Measurements from ENCODE around the gene SUCO.
A peak's percentile ranks its signal among the peaks of the same experiment; 100 is the strongest.
"Not testable (repeated sequence)": the region's sequence is repeated elsewhere in the genome, so short reads cannot be mapped to it uniquely, and the experiment has no call there.

Gene SUCO, protein sequence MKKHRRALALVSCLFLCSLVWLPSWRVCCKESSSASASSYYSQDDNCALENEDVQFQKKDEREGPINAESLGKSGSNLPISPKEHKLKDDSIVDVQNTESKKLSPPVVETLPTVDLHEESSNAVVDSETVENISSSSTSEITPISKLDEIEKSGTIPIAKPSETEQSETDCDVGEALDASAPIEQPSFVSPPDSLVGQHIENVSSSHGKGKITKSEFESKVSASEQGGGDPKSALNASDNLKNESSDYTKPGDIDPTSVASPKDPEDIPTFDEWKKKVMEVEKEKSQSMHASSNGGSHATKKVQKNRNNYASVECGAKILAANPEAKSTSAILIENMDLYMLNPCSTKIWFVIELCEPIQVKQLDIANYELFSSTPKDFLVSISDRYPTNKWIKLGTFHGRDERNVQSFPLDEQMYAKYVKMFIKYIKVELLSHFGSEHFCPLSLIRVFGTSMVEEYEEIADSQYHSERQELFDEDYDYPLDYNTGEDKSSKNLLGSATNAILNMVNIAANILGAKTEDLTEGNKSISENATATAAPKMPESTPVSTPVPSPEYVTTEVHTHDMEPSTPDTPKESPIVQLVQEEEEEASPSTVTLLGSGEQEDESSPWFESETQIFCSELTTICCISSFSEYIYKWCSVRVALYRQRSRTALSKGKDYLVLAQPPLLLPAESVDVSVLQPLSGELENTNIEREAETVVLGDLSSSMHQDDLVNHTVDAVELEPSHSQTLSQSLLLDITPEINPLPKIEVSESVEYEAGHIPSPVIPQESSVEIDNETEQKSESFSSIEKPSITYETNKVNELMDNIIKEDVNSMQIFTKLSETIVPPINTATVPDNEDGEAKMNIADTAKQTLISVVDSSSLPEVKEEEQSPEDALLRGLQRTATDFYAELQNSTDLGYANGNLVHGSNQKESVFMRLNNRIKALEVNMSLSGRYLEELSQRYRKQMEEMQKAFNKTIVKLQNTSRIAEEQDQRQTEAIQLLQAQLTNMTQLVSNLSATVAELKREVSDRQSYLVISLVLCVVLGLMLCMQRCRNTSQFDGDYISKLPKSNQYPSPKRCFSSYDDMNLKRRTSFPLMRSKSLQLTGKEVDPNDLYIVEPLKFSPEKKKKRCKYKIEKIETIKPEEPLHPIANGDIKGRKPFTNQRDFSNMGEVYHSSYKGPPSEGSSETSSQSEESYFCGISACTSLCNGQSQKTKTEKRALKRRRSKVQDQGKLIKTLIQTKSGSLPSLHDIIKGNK (N-terminal part only)

DNA sequence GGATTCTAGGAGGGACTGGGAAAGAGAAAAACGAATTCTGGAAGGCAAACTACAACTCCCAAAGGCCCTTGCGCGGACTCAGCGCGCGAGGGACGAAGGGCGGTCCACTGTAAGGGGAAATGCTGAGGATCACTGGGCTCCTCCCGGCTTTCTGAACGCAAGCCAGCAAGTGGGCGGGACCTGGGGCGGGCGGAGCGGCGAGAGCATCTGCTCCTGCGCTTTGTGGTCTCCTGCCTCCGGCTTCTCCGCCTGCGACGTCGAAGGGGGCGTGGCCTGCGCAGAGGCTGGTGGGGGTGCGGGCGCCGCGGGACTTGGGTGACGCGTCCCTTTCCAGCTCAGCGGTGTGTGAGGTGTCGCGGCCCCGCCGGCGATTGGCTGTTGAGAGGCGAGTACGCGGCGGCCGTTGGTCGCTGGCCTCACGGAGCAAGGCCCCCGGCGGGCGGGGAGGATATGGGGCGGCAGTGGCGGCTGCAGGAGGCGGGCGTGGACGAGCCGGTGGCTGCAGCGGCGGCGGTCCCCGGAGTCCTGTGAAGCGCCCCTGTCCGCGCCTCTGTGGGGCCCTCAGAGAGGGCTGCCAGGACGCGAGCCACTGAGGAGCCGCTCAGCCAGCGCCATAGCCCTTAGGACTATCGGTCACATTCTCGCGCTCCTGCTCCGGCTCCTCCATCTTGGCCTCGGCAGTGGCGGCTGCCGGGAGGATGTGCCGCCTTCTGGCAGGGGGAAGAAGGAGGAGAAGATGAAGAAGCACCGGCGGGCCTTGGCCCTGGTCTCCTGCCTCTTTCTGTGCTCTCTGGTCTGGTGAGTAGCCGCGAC lies at the start of gene SUCO:
SUCO (plus strand) TSS at position 451 of the 813 bp plus-strand sequence; CDS start at position 737, 286 bp downstream.
- peak; percentile 99 for DNase-seq

DNA sequence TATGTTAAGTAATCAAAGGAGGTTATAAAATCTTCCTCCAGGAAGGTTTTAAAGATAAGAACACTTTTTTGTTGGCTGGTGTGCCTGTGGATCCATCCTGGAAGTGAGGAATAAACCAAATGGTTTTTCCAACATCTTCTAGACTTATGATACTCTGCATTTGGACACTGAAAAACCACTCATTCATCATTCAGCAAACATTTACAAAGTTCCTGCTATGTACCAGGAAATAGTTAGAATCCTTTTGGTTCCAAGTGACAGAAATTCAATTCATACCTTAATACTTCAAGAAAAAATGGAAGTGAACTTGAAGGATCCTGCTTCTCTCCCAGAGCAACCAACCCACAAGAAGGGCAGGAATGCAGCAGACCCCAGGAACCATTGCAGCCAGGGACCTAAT lies 49.5 kb upstream of the SUCO start:
- DNase-seq = no peak

DNA sequence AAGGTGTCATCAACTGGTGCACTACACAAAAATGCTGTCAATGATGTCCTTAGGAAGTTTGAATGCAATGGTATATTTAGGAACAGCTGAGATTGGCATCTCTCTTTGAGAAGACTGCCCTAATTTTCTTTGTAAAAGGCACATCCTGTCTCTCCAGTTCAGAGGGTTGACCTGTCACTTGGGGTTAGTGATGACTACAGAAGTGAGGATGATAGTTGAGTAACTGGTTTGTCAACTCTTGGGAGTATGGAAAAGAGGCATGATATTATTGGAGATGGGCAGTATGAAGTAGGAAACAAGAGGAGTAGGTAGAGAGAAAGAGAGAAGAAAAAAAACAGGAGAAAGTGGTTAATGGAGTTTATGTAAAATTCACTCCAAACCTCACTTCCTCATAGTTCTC lies 48.7 kb upstream of the SUCO start:
- DNase-seq = peak; percentile 15

DNA sequence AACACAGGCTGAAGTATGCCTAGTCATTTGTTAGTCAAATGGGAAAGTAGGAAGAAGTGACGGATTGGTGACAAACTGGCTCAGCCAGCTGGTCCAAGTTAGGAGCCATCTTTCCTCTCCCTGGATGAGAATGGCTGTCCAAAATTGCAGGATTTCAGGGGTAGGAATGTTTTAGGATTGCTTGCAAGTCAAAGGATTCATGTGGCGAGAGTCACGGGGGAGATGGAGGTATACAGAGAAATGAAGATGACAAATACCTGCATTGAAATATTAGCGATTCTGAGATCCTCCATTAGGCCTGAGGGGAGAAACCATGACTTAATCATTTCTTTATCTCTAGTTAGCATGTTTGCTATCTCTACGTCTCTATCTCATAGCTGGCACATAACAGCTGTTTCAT lies 47.3 kb upstream of the SUCO start:
- DNase-seq = no peak

DNA sequence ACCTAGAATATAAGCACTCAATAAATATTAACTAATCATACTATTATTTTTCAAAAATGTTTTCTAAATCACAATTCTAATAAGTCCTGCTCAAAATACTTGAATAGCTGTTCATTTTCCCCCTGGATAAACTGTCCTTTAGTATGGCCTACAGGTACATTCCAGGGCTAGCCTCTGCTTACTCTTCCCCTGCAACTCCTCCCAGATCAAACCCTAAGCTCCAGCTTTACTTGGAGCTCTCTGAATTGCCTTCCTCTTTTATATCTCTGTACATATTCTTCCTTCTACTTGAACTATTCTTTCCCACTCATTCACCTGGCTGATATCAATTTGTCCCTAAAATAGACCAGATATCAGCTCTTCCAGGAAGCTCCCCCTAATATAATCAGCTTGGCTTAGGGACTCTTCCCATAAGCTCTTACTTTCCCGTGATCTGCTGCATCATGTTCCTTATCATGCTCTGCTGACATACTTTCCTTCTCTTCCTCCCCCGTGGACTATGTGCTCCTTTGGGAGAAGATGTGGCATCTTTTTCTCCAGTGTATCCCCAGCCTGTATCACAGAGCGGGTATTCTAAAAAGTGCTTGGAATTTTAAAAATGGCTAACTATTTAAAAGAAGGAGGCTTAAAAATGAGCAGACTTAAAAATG lies 46.0 kb upstream of the SUCO start:
- DNase-seq = no peak

DNA sequence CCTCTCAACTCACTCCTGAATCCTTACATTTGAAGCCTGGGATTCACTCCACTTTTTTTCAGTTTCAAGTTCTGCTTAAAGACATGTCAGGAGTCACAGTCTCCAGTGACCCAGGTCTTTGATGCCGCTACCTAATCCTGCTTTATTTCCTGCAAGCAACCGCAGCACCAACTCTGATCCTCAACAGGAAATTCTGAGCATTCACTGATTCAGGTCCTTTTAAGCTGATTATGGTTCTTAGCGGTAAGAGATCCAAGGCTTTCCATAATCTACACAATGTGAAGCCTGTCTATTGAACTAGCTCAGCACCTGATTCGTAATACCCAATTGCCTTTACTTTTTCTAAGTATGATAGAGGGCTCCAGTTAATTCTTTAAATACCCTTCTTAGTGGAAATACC lies 45.4 kb upstream of the SUCO start:
- DNase-seq = peak; percentile 48

DNA sequence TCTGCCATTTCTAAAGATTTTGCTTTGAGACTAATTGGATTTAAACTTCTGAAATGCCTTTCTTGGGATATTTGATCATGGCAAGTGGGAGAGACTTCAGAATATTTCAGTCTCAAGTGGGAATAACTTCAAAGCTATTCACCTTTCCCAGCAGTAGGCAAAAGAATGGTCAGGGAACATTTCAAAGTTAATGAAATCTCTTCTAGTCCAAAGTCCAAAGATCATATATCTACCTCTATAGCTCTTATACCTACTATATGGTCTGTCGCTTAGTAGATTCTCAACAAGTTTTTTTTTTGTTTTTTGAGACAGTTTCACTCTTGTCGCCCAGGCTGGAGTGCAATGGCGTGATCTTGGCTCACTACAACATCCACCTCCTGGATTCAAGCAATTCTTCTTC lies 44.6 kb upstream of the SUCO start:
- DNase-seq = no peak

DNA sequence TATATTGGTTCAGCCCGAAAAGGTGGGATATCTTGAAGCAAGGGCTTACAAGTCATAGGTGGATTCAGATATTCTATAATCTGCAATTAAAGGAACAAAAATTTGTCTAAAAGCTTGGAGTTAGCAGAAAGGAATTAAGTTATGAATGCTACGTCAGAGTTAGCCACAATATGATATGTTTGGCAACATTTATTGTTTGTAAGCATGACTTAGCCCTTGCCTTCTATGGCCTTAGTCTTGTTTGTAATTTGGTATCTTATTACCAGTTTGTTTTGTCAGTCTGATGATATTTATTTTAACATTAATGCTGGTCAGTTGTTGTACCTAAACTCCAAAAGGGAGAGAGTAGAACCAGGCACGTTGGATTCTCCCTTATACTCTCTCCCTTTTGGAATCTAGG lies 43.1 kb upstream of the SUCO start:
- DNase-seq = no peak

DNA sequence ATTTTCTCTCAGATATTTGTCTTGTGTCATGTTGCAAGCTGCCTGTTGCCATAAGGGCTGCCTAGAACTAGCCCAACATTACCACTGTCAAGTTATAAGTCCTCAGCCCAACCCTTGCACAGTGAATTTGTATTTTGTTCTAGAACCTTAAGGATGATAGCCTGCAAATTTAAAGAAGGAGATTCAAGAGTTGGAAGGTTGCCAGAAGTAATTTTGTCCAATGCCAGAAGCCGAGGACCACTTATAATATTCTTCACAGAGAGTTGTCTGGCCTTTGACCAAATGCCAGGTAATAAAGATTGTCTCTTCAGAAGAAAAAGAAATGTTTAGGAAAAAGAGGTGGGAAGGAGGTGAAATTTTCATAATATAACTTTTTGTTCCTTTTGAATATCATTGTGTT lies 40.5 kb upstream of the SUCO start:
- DNase-seq = no peak

DNA sequence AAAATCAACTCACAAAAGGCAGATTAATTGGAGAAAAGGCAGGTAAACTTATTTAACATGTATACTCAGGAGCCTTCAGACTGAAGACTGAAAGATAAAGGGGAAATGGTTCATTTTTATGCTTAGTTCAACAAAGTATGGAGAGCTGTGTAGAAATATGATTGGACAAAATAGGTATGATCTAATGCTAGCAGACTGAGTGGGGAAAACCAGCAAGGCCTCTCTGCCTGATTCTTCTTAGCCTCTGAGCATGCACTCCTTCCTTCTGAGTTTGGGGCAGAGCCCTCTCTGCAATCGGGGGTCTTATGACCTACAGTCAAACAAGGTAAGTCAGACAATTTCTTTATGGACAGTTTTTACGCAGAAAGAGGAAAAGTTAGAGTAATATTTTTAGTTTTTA lies 38.8 kb upstream of the SUCO start:
- no peak for DNase-seq

DNA sequence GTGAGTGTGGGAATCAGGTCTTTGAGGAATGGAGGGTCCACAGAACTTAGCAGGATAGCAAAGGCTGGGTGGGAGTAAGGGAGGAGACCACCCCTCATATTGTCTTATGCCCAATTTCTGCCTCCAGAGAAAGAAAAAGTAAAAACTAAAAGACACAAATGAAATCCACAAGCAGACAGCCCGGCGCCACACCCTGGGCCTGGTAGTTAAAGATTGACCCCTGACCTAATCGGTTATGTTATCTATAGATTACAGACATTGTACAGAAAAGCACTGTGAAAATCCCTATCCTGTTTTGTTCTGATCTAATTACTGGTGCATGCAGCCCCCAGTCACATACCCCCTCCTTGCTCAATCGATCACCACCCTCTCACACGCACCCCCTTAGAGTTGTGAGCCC lies 36.8 kb upstream of the SUCO start:
- DNase-seq = not testable (repeated sequence)

DNA sequence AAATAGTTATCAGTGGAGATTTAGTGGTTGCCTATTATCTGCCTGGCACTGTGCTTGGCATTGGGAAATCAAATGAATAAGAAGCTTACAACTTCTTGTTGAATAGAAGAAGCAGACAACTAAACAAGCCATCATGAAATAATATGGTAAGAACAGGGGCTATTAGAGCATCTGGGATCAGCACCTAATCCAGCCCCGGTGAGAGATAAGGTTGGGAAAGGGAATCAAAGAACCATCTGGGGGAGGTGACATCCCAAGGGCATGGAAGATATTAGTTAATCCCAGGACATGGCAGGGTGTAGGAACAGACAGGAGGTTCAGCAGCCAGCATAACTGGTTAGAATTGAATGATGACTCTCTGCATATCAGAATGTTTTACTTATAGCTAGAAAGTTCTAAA lies 36.3 kb upstream of the SUCO start:
- no peak for DNase-seq

DNA sequence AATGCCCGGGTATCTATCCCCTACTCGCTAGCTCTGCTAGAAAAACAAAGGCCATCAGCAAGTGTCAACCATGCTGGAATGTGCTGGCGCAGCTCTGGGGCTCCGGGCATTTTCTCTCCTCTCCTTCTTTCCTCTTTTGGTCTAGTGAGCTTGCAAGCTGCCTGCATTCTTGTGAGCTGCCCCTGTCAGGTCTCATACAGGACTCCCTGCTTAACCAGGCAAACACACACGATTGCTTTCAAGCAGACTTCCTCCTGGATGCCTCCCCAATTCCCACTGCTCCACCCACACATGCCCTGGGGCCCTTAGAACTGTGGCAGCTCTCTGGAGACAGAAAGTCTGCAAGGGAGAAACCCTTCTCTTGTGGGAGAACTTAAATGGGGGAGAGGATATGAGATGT lies 35.7 kb upstream of the SUCO start:
- peak; percentile 94 for DNase-seq

DNA sequence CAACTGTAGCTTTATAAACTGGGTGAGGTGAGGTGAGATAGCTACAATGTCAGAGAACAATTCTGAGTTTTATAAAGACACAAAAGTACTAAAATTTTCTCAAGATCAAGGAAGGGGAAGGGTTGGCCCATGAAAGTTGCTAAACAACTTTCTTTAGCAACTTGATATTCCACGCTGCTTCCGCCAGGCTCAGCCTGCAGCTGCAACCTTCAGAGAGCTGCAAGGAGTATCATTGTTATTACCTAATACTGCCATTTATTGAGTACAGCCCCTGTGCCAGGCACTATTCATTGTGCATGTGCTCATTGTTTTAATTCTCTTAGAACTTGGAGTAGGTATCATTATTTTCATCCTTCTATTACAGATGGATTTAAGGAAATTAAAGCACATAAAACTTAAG lies 34.1 kb upstream of the SUCO start:
- DNase-seq = no peak

DNA sequence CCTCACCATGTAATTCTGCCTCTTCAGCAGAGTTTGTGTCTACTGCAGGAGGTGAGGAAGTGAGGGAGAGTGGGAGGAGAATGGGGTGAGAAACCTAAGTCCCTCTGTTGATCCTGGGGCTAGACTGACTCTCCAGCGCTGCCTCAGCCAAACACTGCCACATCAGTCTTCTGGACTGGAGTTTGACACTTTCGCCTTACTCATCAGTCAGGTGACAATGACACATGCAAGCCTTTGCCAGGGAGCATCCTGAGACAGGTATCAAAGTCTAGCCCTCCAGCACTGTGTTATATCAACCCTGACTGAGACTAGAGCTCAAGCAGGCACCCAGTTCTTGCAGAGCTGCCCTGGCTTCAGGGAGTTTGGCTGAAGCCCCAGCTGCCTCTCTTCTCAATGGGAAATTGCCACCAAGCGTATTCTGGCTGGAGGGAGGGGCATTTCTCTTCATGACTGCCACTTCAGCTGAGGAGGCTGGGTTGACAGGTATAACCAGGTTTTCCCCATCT lies 33.3 kb upstream of the SUCO start:
- DNase-seq = no peak

DNA sequence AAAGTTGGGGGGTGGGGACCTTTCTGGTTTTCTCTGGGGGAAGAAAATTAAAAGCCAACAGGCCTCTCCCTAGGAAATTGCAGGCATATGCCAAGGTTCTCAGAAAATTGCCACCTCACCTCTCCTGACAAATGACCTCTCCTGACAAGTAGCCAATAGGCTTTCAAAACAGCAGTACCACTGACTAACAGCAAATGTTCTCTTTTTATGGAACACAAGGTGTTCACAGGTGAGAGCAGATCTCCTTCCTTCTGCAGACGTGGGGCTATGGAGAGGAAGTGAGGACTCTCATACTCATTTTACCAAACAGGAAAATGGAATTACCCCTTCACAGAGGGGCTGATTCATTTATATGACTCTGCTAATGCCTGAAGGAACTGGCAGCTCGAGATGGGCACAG lies 32.7 kb upstream of the SUCO start:
- no peak for DNase-seq

DNA sequence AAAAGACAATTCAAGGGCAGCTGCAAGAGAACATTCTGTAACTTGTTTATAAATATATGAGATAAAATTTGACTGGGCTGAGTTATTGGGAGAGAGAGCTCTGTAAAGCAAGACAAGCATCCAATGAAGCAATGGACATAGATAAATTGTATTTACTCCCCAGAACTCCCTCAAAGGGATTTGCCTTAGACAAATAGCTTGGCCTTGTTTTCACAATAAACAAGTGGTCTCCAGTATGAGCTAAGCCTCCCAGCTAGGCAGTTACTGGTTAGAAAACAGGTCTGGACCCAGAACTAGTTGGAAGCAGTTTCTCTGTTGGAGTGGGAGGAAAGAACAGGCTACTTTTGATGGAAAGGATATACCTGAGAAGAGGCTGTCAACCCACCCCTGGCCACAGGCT lies 25.2 kb upstream of the SUCO start:
- no peak for DNase-seq

DNA sequence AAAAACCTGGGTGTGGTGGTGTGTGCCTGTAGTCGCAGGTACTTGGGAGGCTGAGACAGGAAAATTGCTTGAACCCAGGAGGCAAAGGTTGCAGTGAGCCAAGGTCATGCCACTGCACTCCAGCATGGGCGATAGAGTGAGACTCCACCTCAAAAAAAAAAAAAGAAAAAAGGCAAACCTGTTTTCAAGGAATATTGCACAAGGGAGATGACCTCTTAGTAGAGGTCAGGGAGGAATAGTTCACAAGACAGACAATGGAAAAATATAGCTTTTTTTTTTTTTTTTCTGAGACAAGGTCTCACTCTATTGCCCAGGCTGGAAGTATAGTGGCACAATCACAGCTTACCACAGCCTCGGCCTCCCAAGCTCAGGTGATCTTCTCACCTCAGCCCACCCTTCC lies 22.5 kb upstream of the SUCO start:
- DNase-seq = no peak

DNA sequence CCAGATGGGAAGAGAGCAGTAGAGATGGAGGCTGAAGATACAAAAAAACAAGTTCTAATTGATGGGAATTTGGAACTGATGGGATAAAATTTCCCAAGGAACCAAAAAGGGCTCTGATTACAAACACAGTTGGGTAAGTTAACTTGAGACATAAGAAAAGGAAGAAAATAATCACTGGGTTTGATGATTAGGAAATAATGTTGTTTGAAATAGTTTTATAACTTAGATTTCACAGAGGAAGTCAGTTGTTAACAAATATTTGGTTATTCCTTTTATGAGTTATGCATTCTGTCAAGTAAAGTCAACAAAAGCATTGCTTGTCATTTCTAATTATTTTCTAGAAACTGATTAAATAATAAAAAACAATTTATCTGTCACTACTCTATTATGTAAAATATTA lies 20.4 kb upstream of the SUCO start:
- DNase-seq = no peak

DNA sequence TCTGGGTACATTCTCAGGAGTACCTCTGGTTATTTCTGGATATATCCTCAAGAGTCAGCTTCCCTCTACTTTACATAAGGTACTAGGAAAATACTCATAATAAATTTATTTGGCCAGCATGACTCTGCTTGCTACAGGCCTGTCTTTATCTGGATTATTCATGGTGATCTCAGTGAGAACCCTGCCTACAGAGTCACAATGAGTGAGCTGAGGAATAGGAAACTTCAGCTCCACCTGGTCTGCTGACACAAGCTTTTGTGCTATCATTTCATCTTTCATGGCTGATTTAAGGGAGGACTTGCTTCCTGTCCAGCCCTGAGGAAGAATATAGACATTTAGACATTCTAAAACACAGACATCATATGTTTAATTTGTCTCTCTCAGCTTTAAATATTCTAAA lies 19.5 kb upstream of the SUCO start:
- no peak for DNase-seq

DNA sequence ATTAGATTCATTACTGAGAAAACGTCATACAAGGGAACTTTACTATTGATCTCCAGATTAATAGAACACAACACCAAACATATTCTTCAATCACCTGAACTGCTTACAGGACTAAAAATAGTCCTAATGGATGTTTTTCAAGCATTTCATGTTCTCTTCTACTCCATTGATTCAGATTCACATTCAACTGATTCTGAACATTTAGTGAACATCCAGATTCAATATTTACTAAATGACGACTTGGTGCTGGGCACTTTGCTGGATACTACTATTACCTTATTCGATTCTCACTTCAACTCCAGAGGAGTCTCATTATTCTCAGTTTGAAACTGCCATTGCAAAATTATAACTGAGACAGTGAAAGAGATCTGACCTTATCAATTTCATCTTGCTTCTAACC lies 18.8 kb upstream of the SUCO start:
- no peak for DNase-seq

DNA sequence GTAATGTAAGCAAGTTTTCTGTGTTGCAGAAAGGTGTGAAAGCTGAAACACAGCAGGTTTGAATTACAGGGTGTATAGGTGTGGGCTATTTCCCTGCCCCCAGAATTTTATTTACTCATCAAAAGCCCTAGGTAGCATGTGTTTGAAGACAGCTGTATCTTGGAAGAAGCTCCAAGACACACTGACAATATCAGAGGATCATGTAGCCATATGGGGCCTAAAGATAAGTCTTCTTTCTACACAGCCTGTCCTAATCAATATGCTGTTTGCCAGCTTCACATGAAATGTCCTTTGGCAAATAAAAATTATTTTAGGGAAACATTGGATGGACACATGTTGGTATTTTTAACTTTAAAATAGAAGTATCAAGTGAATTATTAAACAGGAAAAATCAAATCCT lies 17.5 kb upstream of the SUCO start:
- DNase-seq = no peak

All from eye (tissue), 1 donor.